SU-DHL-6 (cell line): Measurements from ENCODE around the gene MTOR.

Source experiments
- EZH2phosphoT487 ChIP-seq: fragments of 200-600 bp; sonication (generic), shearing (Covaris generic); conservative IDR thresholded peaks from 2 replicates; pipeline ENCODE4 v1.6.1; 2018; ENCODE audit warnings: mild to moderate bottlenecking, antibody characterized with exemption, low read length, moderate library complexity, mixed read lengths
- TF ChIP-seq, protein P1 (sequence below): fragments of 200-600 bp; sonication (generic); IDR thresholded peaks from one replicate; pipeline ENCODE4 v1.5.1; 2017; ENCODE audit warnings: antibody characterized with exemption, mild to moderate bottlenecking, low read length, moderate library complexity; ENCODE audit not compliant: insufficient read depth, poor library complexity, severe bottlenecking

DNA sequence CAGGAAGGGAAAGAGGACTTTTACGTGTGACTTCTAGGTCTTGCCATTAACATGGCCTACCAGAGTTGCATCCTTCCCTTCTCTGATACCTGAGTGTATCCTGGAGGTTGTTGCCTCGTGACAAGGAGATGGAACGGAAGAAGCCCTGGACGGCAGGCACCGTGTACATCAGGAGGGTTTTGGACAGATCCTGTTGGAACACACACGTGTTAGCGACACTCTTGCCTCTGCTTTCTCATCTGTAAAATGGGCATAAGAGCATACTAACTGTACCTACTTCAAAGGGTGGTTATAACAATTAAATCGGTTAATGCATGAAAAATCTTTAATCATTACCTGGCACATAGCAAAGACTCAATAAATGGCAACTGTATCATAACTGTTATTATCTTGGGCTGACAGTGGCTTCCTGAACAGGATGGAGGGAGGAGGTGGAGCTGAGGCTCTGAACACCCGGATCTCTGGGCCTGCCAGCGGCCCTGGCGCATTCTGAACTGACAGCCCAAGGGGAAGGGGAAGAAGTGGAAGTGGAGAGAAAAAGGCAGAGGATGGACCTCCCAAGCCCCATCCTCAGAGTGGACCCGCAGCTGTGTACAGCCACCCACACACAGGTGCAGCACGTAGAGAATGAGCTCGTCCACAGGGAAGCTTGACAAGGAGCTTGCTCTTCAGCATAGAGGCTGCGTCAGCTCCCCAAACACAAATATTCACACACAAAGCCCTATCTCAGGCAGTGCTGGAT lies 132.5 kb downstream of the MTOR start:
- TF ChIP-seq, protein P1, sequence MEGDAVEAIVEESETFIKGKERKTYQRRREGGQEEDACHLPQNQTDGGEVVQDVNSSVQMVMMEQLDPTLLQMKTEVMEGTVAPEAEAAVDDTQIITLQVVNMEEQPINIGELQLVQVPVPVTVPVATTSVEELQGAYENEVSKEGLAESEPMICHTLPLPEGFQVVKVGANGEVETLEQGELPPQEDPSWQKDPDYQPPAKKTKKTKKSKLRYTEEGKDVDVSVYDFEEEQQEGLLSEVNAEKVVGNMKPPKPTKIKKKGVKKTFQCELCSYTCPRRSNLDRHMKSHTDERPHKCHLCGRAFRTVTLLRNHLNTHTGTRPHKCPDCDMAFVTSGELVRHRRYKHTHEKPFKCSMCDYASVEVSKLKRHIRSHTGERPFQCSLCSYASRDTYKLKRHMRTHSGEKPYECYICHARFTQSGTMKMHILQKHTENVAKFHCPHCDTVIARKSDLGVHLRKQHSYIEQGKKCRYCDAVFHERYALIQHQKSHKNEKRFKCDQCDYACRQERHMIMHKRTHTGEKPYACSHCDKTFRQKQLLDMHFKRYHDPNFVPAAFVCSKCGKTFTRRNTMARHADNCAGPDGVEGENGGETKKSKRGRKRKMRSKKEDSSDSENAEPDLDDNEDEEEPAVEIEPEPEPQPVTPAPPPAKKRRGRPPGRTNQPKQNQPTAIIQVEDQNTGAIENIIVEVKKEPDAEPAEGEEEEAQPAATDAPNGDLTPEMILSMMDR = no peak
- no peak for TF ChIP-seq EZH2phosphoT487
